Body of pancreas (tissue), 4 donors: ENCODE data around the gene SLC5A2.

Source experiments
- CTCF ChIP-seq, 7 experiments: fragments of 450-650 bp in 4 of 7; fragments of 200-600 bp in 3 of 7; sonication (generic) in 3 of 7; IDR thresholded peaks; one replicate each; pipeline ENCODE4 v1.5.1; 2016 to 2019; ENCODE audit warnings: antibody characterized with exemption in 7 of 7
- POLR2A ChIP-seq, 3 donors: fragments of 450-650 bp; IDR thresholded peaks; one replicate each; pipeline ENCODE4 v1.6.1; 2016; ENCODE audit warnings: antibody characterized with exemption in 3 of 3, mild to moderate bottlenecking in 2 of 3

GRCh38 chr16:31451201-31451600 lies 31.7 kb upstream of the SLC5A2 start:
- TF ChIP-seq CTCF (IDR thresholded peaks at IDR 0.05) (no peak), POLR2A (IDR thresholded peaks at IDR 0.05) (no peak)
